Stimulated activated CD8-positive, alpha-beta memory T cell treated with anti-CD3 and anti-CD28 coated beads, Interleukin-4, amount 100 ng/mL, for 1 hour (primary cell): ENCODE data around the gene STT3B.

Experiments
- DNase-seq, 2 donors: peaks; one replicate each; pipeline ENCODE4 v3.0.0-alpha.2; 2020; ENCODE audit warnings: low read depth in 2 of 2, low spot score in 1 of 2

Gene STT3B

DNA sequence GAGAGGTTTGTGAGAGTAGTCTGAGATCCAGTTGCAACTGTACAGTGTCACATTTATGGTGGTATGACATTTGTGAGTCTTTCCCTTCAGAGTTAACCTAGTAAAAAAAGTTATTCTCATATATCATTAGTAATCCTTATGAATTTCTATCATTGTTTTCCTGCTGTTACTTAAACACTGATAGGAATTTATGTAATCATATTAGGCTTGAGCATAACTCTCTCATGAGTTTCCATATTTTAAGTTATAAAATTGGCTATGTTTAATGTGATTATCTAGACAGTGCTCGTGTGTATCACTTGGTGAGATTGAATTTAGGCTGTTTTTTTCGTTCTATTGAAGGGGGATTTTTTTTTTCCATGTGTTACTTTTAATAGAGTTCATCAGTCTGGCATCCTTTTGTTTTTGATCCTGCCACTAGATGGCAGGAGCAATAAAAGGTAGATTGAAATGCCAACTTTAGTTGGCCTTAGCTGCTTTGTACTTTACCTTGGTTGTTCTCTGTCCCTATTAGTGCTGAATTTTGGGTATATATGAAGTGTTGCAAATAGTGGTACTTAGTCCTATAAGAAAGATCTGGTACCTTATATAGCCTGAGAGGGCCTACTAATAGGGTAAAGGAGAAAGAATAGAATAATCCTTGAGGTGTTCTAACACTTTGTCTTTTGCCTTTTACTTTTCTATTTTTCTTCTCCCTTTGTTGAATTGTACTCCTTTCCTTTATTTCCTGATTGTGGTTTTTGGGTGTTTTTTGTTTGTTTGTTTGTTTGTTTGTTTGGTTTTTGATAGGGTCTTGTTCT is 17.9 kb downstream of the STT3B start:
- DNase-seq: no peak

DNA sequence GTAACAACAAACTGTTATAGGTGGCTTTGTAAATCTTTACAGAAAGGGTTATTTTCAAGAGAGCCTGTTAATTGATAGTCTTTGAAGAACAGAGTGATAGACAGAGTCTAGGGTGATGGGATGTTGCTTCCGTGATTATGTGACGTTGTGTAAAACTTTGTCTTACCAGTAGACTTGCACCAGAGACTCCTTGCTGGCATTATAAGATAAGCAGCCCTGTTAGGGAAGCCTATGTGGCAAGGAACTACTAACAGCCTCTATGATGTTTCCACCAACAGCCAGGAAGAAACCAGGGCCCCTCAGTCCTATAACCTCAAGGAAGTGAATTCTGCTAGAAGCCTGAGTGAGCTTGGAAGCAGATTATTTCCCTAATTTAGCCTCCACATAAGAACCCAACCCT is 18.9 kb downstream of the STT3B start:
- no peak for DNase-seq

DNA sequence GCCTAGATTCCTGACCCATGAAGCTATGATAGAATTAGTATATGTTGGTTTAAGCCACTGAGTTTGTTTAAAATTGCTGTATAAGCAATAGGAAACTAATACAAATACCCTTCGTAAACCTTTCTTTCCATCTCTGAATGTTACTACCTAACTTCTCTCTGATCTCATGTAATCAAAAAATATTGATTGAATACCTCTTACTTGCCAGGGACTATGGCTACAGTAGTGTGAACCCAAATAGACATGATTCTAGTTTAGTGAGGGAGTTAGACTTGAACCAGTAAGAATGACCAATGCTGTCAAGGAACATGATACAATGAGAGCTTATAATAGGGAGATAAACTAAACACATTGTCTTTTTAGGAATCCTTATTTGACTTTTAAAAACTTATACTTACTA is 19.4 kb downstream of the STT3B start:
- no peak for DNase-seq

DNA sequence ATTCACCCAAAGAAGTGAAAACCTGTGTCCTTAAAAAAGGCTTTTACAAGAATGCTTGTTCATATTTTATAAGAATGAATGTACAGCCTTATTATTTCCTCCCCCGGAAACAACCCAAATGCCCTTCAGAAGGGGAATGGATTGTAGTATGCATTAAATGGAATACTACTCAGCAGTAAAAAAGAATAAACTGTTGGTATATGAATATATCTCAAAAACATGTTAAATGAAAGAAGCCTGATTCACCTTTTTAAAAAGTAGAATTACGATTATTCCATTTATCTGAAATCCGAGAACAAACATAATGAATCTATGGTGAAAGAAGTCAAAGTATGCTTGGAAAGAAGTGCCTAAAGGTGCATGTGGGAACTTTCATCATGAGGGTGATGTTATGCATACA is 20.5 kb downstream of the STT3B start:
- no peak for DNase-seq

DNA sequence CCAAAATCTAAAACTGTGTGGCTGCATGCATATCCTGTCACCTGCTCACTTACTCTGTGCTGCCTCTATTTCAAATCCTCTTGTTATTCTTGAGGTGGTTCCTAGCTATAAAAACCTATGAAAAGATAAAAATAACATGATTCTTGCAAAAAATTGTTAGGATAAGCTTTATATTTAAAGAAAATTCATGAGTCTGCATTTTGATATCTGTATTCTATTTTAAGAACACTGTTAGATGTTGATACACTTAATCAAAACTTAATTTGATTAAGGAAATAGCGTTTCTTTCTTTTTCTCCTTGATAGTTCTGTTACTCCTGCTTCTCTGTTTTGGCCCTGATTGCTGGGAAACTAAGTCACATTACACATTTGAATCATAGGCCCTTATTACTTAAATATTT is 22.5 kb downstream of the STT3B start:
- DNase-seq: no peak

DNA sequence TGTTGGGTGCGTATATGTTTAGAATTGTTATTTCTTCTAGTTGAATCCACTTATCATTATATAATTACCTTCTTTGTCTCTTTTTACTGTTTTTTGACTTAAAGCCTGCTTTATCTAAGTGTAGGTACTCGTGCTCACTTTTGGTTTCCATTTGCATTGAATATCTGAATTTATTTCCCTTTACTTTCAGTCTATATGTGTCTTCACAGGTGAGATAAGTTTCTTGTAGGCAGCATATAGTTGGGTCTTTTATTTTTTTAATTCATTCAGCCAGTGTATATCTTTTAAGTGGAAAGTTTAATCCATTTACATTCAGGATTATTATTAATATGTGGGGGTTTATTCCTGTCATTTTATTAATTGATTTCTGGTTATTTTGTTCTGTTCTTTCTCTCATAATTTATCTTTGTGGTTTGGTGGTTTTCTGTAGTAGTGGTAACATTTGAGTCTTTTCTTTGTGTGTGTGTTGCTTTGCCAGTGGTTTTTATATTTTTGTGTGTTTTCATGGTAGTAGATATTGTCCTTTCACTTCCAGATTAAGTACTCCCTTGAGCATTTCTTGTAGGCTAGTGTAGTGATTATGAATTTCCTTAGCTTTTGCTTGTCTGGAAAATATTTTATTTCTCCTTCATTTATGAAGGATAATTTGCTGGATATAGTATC is 27.3 kb downstream of the STT3B start:
- no peak for DNase-seq

DNA sequence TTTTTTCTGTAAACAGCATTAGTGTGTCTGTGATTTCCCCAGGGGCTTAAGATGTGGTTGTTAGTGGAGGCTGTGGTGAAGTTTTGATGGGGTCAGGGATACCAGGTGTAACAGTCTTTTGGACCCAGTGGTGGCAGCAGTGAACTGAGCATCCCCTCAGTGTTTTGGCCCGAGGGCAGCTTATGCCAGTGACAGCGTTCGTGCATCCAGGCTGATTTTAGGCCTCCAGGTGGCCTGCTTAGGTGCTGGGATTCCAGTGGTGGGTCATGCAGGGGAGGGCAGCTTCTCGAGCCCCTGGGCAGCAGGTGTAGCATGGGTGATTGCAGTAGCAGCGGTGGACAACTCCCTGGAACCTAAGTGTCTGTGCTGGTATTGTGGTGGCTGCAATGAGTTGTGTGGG is 29.2 kb downstream of the STT3B start:
- no peak for DNase-seq

DNA sequence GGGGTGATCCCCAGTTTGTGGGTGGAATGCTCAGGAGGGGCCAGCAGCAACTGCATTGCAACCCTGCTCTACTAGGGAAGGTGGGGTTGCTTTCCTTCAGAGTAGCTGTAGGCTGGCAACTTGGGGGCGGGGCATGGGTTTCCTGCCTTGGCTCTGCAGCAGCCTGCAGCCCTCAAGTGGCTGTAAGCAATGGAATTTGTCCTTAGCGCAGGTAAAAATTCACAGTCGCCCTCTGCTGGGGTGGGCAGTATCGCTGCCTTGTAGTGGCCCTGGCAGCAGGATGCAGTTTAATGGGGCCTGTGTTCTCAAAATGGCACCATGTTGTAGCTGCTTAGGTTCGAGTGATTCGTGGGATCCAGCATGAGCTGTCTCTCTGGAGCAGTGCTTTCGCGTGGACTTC is 29.8 kb downstream of the STT3B start:
- DNase-seq: no peak

DNA sequence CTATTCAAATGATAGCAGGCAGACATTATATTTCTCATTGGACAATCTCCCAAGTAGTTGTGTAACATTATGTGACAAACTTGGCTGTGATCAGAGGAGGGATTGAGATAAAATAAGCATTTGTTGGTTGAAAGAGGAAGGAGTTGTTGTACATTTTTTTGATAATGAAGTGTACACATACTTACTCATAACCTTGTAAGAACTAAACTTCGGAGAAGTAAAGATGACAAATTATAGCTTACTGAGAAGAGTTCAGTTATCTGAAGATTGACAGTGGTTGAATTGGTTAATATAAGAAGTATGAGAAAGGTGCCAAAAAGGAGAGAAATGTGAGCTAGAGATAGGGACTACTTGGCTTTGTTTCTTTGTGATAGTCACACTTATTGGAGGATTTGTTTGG is 32.6 kb downstream of the STT3B start:
- no peak for DNase-seq

DNA sequence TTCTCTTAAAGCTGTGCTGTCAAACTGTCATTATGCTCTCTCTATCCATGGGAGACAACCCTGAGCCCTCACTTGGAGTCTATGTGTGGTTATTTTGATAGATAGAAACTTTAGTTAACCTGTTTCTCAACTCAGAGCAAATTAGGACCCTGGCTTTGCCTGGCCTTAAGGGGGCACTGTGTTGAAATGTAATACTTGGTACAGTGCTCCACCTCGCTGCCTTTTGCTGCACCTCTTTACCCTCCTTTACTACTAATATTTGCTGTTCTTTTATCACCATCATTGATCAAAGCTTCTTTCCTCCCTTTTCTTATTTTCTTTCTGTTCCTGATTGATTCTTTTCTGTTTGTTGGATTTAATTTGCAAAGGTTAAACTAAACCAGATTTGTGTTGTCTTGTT is 34.3 kb downstream of the STT3B start:
- no peak for DNase-seq

DNA sequence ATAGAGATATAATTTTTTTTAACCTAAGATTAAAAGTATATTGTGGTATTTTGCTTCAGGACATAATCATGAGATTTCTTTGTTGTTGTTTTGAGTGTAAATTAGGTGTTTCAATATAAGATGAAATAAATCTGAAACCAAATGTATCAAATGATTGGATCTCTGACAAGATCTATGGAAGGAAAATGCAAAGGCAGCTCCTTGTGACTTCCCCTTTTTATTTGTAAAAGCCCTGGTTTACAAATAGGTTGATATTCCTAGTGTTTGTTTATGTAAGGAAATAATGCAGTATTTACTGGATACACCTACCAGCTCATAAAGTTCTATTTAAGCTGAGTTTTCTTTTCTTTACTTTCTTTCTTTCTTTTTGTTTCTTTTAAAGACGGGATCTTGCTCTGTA is 35.9 kb downstream of the STT3B start:
- DNase-seq: no peak

DNA sequence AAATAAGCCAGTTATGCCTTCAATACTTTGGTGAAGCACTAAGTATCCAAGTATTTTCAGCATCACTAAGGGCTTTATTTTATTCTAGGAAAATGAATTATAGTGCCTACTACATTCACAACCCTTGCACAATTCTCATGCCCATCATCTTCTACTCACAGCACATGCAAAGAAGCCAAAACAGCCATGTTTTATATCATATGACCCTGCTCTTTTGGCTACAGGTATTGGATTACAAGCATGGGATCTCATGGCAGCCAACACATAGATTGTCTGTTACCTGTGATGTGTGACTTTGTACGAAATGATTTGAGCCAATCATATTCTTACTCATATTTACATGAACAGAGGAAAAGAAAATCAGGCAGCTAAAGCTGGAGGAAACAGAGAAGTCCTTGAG is 38.6 kb downstream of the STT3B start:
- no peak for DNase-seq

DNA sequence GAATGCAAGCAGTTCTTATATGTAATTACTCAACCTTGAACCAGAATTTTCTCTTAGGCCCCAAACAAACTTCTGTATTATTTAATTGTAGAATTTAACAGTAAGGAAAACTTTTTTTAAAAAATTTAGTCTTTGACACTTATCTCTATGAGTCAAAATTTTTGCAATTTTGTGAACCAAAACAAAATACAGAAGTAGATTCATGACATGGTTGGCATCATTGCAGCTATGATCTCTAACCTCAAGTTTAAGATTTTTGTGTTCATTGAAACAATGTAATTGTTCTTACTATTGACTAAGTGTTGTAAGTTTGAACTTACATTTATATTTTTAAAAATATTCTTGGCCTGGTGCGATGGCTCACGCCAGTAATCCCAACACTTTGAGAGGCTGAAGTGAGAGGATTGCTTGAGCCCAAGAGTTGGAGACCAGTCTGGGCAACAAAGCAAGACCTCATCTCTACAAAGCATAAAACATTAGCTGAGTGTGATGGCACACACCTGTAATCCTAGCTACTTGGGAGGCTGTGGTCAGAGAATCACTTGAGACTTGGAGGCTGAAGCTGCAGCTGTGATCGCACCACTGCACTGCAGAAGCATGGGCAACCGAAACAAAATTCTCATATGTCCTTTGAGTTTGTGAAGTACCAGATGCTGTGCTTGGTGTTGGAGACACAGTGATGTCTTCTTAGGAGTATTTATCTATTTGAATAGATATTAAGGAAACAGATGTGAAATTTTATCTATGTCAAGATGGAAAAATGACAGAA is 39.7 kb downstream of the STT3B start:
- no peak for DNase-seq

DNA sequence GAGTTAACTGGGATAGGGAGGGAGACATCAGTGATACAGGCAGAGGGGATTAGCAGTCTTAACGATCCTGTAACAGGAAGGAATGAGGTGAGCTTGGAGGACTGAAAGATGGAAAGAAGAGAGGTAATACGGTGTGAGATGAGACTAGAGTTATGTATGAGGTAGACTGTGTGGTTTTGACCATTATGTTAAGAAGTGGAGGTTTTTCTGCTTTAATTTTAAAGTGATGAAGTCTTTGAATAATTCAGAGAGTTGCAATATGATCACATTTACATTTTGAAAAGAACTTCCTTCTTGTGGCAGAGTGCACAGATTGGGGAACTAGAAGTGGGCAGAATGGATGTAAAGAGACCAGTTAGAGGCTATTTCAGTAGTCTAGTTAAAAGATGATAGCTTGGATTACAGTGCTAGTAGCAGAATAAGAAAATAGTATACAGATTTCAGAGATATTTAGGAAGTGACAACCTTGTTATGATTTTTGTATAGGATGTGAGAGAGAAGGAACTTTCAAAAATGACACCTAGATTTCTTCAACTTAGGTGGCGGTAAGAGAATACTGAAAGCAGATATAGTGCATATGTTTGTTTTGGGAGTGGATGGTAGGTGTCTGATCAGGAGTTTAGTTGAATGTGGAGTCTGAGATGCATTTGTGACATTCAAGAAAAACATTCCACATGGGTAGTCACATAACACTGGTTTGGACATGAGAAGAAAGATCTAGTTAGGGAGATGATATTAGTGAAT is 40.5 kb downstream of the STT3B start:
- DNase-seq: no peak

DNA sequence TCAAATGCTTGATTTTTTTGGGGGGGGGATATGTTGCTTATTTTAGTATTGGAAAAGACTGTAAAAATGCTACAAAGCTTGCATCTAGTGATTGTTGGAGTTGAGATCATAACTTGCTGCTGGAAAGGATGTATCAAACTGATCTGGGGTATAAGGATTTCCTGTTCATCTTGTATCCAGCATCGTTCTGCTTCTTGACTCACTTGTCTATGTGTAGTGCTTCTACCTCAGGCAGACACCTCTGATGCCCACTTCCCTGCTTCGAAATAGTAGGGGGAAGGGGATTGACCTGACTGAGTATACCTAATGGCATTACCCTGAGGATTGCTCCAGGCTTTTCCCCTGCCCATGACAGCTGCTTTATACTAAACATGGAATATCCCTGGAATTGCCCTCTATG is 42.7 kb downstream of the STT3B start:
- no peak for DNase-seq

DNA sequence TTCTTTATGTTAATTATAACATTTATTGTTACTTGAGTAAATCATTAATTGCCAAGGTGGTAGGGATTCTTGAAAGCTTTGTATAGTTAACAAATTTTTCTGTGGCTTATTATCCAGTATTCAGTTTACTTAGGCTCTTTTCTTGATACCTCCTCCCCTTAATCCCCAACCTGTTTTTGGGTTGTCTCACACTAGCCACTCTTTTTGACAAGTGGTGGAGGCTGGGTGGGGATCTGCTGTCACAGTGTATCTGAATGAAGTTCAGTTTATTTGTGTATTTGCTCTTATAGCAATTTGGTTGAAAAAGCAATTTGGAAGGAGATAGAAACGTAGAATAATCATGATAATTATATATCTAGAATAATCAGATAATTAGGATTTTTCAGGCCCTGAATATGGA is 43.8 kb downstream of the STT3B start:
- no peak for DNase-seq

DNA sequence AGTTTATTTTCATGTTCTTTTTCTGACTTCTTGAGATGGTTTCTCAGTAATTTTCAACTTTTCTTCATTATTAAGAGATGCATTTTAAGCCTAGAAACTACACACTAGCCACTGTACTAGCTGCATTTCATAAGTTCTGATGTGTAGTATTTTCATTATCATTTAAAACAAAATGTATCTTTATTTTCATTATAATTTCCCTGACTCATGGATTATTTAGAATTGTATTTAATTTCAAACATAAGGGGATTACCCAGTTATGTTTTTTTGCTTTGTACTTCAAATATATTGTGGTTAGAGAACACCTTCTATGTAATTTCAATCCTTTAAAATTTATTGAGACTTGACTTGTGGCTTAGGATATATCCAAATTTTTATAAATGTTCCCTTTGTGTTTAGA is 44.5 kb downstream of the STT3B start:
- no peak for DNase-seq

DNA sequence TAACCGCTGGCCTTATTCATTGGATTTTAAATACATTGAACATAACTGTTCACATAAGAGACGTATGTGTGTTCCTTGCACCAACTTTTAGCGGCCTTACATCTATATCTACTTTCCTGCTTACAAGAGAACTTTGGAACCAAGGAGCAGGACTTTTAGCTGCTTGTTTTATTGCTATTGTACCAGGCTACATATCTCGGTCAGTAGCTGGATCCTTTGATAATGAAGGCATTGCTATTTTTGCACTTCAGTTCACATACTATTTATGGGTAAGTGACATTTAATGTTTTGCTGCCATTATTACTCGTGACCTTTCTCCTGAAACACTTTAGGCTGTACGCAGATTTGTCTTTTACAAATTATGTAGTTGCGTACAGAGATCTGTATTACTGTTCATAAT is 47.1 kb downstream of the STT3B start:
- no peak for DNase-seq

DNA sequence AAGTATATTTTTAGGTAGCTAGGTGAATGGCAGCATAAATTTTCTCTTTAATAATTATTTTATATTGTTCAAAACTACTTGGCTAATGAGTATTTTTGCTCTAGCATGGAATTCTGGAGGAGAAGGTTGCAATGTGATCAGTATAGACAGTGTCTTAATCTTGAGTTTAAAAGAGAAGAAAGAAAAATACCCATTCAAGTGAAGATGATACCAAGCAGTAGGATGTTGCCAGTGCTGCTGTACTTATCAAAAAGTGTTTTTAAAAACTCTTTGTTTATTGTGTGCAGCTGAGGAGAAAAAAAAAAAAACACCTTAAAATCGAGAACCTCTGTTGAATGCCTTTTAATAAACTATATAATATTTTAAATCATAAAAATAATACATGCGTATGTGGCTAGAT is 47.9 kb downstream of the STT3B start:
- no peak for DNase-seq

DNA sequence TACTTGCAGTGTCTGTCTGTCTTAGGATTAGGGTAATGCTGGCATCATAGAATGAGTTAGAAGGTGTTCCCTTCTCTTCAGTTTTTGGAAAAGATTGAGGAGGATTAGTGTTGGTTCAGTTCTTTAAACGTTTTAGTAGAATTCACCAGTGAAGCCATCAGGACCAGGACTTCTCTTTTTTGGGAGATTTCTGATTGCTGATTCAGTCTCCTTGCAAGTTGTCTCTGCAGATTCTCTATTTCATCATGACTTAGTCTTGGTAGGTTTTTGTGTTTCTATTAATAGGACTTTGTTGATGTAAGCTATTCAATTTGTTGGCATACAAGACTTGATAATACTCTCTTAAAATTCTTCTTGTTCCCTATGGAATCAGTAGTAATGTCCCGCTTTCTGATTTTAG is 48.9 kb downstream of the STT3B start:
- DNase-seq: no peak

DNA sequence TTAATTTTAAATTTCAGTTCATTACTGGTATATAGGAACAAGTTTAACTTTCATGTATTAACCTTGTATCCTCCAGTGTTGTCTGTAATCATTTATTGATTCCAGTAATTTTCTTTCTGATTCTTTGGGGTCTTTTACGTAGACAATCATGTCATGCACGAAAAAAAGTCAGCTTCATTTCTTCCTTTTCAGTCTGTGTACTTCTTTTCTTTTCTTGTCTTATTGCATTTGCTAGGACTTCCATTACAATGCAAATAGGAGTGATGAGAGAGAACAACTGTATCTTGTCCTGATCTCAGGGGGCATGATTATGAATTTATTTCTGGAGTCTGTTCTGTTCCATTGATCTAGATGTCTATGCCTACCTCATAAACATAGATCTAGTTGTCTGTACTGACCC is 56.5 kb downstream of the STT3B start:
- DNase-seq: no peak

DNA sequence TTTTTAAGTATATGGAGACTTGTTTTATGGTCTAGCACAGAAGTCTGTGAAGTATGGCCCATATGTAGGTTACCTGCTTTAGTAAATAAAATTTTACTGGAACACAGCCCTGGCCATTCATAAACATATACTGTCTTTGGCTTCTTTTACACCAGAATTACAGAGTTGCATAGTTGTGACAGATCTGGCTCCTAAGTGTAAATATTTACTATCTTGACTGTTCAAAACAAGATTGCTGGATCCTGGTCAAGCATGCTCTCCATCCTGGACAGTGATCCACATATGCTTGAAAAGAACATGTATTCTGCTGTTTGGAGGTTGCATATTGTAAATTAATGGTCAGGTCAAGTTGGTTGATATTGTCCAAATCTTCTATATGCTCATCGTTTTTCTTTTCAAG is 57.9 kb downstream of the STT3B start:
- no peak for DNase-seq
